Hepatocyte (in vitro differentiated cells): ENCODE data around the gene TESK2. TPM values are rescaled to one million over a fixed set of nuclear protein-coding genes. Genes with fewer than 3 reads are reported as not detected.

Experiments
- DNase-seq: peaks from one replicate; pipeline ENCODE4 v3.0.0-alpha.2; 2016; ENCODE audit warnings: low spot score
- H2AFZ ChIP-seq: fragments of 200-600 bp; sonication (generic); 2 replicates; pipeline ENCODE4 v1.6.0; 2016; ENCODE audit warnings: antibody characterized with exemption, mild to moderate bottlenecking
- H3K27ac ChIP-seq: fragments of 200-600 bp; sonication (generic); 2 replicates; pipeline ENCODE4 v1.5.1; 2016; ENCODE audit warnings: mild to moderate bottlenecking
- H3K27me3 ChIP-seq: fragments of 200-600 bp; sonication (generic); 2 replicates; pipeline ENCODE4 v1.6.1; 2016
- H3K36me3 ChIP-seq: fragments of 200-600 bp; sonication (generic); replicated peaks from 2 replicates; pipeline ENCODE4 v1.5.1; 2016; ENCODE audit warnings: low read depth; ENCODE audit not compliant: insufficient read depth
- H3K4me1 ChIP-seq: fragments of 200-600 bp; sonication (generic); 2 replicates; pipeline ENCODE4 v1.5.1; 2016; ENCODE audit warnings: mild to moderate bottlenecking, moderate library complexity; ENCODE audit not compliant: insufficient read depth
- H3K4me2 ChIP-seq: fragments of 200-600 bp; sonication (generic); 2 replicates; pipeline ENCODE4 v1.6.0; 2016
- H3K4me3 ChIP-seq: fragments of 200-600 bp; sonication (generic); 2 replicates; pipeline ENCODE4 v1.5.1; 2016; ENCODE audit warnings: mild to moderate bottlenecking
- H3K79me2 ChIP-seq: fragments of 200-600 bp; sonication (generic); 2 replicates; pipeline ENCODE4 v1.6.0; 2017; ENCODE audit warnings: mild to moderate bottlenecking
- H3K9me2 ChIP-seq: fragments of 200-600 bp; sonication (generic); replicated peaks from 2 replicates; pipeline ENCODE4 v1.6.0; 2017; ENCODE audit warnings: mild to moderate bottlenecking; ENCODE audit not compliant: insufficient read depth
- H3K9me3 ChIP-seq: fragments of 200-600 bp; sonication (generic); 2 replicates; pipeline ENCODE4 v1.5.1; 2016; ENCODE audit warnings: low read depth, mild to moderate bottlenecking
- H4K20me1 ChIP-seq: fragments of 200-600 bp; sonication (generic); 2 replicates; pipeline ENCODE4 v1.6.0; 2016; ENCODE audit warnings: mild to moderate bottlenecking; ENCODE audit not compliant: insufficient read depth, poor library complexity, severe bottlenecking
- CTCF ChIP-seq: fragments of 200-600 bp; sonication (generic); IDR thresholded peaks from 2 replicates; pipeline ENCODE4 v1.5.1; 2016; ENCODE audit warnings: antibody characterized with exemption, mild to moderate bottlenecking; ENCODE audit not compliant: poor library complexity
- EZH2 ChIP-seq: fragments of 200-600 bp; sonication (generic); IDR thresholded peaks from 2 replicates; pipeline ENCODE4 v1.6.1; 2016; ENCODE audit warnings: antibody characterized with exemption, mild to moderate bottlenecking, borderline replicate concordance
- EZH2phosphoT487 ChIP-seq: fragments of 200-600 bp; sonication (generic); IDR thresholded peaks from one replicate; pipeline ENCODE4 v1.6.1; 2018; ENCODE audit warnings: antibody characterized with exemption, mild to moderate bottlenecking, low read depth, moderate library complexity; ENCODE audit not compliant: unreplicated experiment, severe bottlenecking
- WGBS: methylation state at CpG from one replicate; pipeline ENCODE4 v1.1.6; 2016; ENCODE audit warnings: low lambda C conversion rate; ENCODE audit errors: missing lambda C conversion rate; 5-methylcytosine and 5-hydroxymethylcytosine counted together
- polyA plus RNA-seq: library from polyadenylated mRNA; unstranded; fragments of >200 nt; fragmentation: Nextera tagmentation; extraction: Ambion mirVana; gene quantifications from 2 replicates; pipeline ENCODE4 v1.2.1, GENCODE V29; 2016
- total RNA-seq: library from RNA; depleted of rRNA; stranded (reverse); fragments of >200 nt; gene quantifications from 2 replicates; pipeline ENCODE4 v1.2.3, GENCODE V29; 2014

Gene TESK2
- total and polyA plus RNA-seq, 2 experiments from 2014 or later = 6.2 to 8.6 TPM

- Histone ChIP-seq H3K9me3 (no peaks in the 10 kb centered on the region), H3K27ac (no peak overlapping the region), H3K9me2 (no peaks in the 10 kb centered on the region), H3K4me2 (no peak overlapping the region), H3K27me3 (no peaks in the 10 kb centered on the region), H3K4me3 (no peak overlapping the region), H3K36me3 (no peaks in the 10 kb centered on the region), H4K20me1 (no peaks in the 10 kb centered on the region), H3K79me2 (no peaks in the 10 kb centered on the region), H2AFZ (no peak overlapping the region), H3K4me1 (peaks cover 6% of the 10 kb centered on the region)
- no peak for TF ChIP-seq CTCF
- no peak for TF ChIP-seq EZH2
- no peak for TF ChIP-seq EZH2phosphoT487
- no peak for DNase-seq
- WGBS = 82% methylated on average over 4 of the region's 4 CpGs
Observed at GRCh38 chr1:45397285-45397684, 93.7 kb downstream of the TESK2 start.

GRCh38 chr1:45395582-45395981 is 95.4 kb downstream of the TESK2 start:
- DNase-seq = no peak
- Histone ChIP-seq H3K36me3 (no peaks in the 10 kb centered on the region), H3K9me3 (no peaks in the 10 kb centered on the region), H4K20me1 (no peaks in the 10 kb centered on the region), H3K4me1 (no peaks in the 10 kb centered on the region), H3K9me2 (no peaks in the 10 kb centered on the region), H3K27me3 (no peaks in the 10 kb centered on the region), H3K4me3 (no peak overlapping the region), H3K27ac (no peak overlapping the region), H3K79me2 (no peaks in the 10 kb centered on the region), H3K4me2 (no peak overlapping the region), H2AFZ (no peak overlapping the region)
- 88% methylated on average over 1 of the region's 1 CpG for WGBS
- no peak for TF ChIP-seq EZH2phosphoT487
- no peak for TF ChIP-seq CTCF
- TF ChIP-seq EZH2 = no peak

DNA sequence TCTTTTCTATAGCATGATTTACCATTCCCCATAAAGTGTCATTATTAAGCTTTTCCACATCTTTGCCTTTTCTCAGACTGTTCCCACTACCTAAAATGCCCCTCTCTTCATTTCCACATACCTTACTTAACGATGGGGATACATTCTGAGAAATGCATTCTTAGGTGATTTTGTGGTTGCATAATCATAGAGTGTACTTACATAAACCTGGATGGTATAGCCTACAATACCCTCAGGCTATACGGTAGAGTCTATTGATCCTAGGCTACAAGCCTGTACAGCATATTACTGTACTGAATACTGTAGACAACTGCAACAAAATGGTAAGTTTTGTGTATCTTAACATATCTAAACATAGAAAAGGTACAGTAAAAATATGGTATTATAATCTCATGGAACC is 95.9 kb downstream of the TESK2 start:
- no peak for DNase-seq
- H3K9me3 ChIP-seq = no peaks in the 10 kb centered on the region
- no peak overlapping the region for H3K4me2 ChIP-seq
- no peaks in the 10 kb centered on the region for H3K4me1 ChIP-seq
- H3K27ac ChIP-seq = no peak overlapping the region
- no peaks in the 10 kb centered on the region for H4K20me1 ChIP-seq
- no peak overlapping the region for H3K4me3 ChIP-seq
- no peaks in the 10 kb centered on the region for H3K79me2 ChIP-seq
- TF ChIP-seq CTCF (no peak), EZH2phosphoT487 (no peak), EZH2 (no peak)
- H3K36me3 ChIP-seq = no peaks in the 10 kb centered on the region
- H3K9me2 ChIP-seq = no peaks in the 10 kb centered on the region
- H2AFZ ChIP-seq = no peak overlapping the region
- H3K27me3 ChIP-seq = no peaks in the 10 kb centered on the region
- 88% methylated on average over 2 of the region's 2 CpGs for WGBS

- no peak overlapping the region for H3K4me3 ChIP-seq
- no peaks in the 10 kb centered on the region for H3K36me3 ChIP-seq
- WGBS = 91% methylated on average over 3 of the region's 3 CpGs
- H3K9me3 ChIP-seq = no peaks in the 10 kb centered on the region
- no peak overlapping the region for H2AFZ ChIP-seq
- H3K4me1 ChIP-seq = no peaks in the 10 kb centered on the region
- no peak for DNase-seq
- no peak overlapping the region for H3K4me2 ChIP-seq
- H3K27ac ChIP-seq = no peak overlapping the region
- no peaks in the 10 kb centered on the region for H3K27me3 ChIP-seq
- no peaks in the 10 kb centered on the region for H4K20me1 ChIP-seq
- no peaks in the 10 kb centered on the region for H3K9me2 ChIP-seq
- no peak for TF ChIP-seq EZH2phosphoT487
- TF ChIP-seq CTCF = no peak
- TF ChIP-seq EZH2 = no peak
- no peaks in the 10 kb centered on the region for H3K79me2 ChIP-seq
Observed at GRCh38 chr1:45394342-45394741, 96.6 kb downstream of the TESK2 start.
